Panc1 (cell line): ENCODE measurements around the gene PTK6. TPM values are rescaled to one million over a fixed set of nuclear protein-coding genes. Genes with fewer than 3 reads are reported as not detected.

Experiments used
- ATAC-seq: fragments of 200-7000 bp; cut with Tn5 transposase; 2 replicates; pipeline ENCODE4 v1.9.1; 2020; ENCODE audit warnings: mild to moderate bottlenecking, moderate library complexity
- BruUV-seq: library from RNA; stranded (reverse); fragments of 400-500 nt; replicated peaks from 2 replicates; lab custom pipeline; 2021; lab: Mats Ljungman, UMichigan
- CTCF ChIA-PET: fragments of 300-600 bp; sonication (Branson Sonifier 250); formaldehyde crosslinking; loops from one replicate; lab custom pipeline; 2022; ENCODE audit warnings: antibody characterized with exemption; lab: Charles Lee
- POLR2A ChIA-PET: fragments of 300-600 bp; sonication (Branson Sonifier 250); formaldehyde crosslinking; loops from one replicate; lab custom pipeline; 2022; ENCODE audit warnings: antibody characterized with exemption; lab: Charles Lee
- DNase-seq: peaks from one replicate; pipeline ENCODE4 v3.0.0-alpha.2; 2010; ENCODE audit warnings: low read depth, low spot score
- H3K27ac ChIP-seq: 2 replicates; pipeline ENCODE4 v1.5.1; 2011; ENCODE audit warnings: mild to moderate bottlenecking, low read length, inconsistent platforms
- H3K27me3 ChIP-seq: fragments of 200-500 bp; sonication (Bioruptor generic); 2 replicates; pipeline ENCODE4 v1.6.0; 2014; ENCODE audit warnings: low read length, inconsistent platforms; ENCODE audit not compliant: control insufficient read depth, insufficient read depth
- H3K36me3 ChIP-seq: fragments of 200-500 bp; sonication (Bioruptor generic); 2 replicates; pipeline ENCODE4 v1.5.1; 2014; ENCODE audit warnings: inconsistent platforms, mild to moderate bottlenecking, low read length, moderate library complexity; ENCODE audit not compliant: control insufficient read depth, insufficient read depth
- H3K4me1 ChIP-seq: 2 replicates; pipeline ENCODE4 v1.5.1; 2011; ENCODE audit warnings: inconsistent platforms, mild to moderate bottlenecking, low read length, moderate library complexity; ENCODE audit not compliant: control insufficient read depth, insufficient read depth
- H3K4me3 ChIP-seq, 2 experiments: 2 replicates each; pipeline ENCODE4 v1.5.1; 2011 to 2012; ENCODE audit warnings: low read depth in 2 of 2, low read length in 2 of 2, mild to moderate bottlenecking in 2 of 2, inconsistent platforms in 1 of 2, moderate library complexity in 1 of 2
- H3K9me3 ChIP-seq: fragments of 200-500 bp; sonication (Bioruptor generic); 2 replicates; pipeline ENCODE4 v1.5.1; 2014; ENCODE audit warnings: low read depth, mild to moderate bottlenecking, inconsistent platforms, low read length, moderate library complexity; ENCODE audit not compliant: control insufficient read depth, insufficient read depth
- CTCF ChIP-seq: fragments of 450-650 bp; IDR thresholded peaks from 2 replicates; pipeline ENCODE4 v1.5.1; 2017; ENCODE audit warnings: mild to moderate bottlenecking
- POLR2AphosphoS5 ChIP-seq: IDR thresholded peaks from 2 replicates; pipeline ENCODE4 v1.6.1; 2012; ENCODE audit warnings: mild to moderate bottlenecking, low read depth, low read length, moderate library complexity
- REST ChIP-seq, 2 experiments: IDR thresholded peaks; 2 replicates each; pipeline ENCODE4 v1.6.1; 2011 to 2012; ENCODE audit warnings: low read depth in 2 of 2, control low read depth in 1 of 2, low read length in 1 of 2, mild to moderate bottlenecking in 1 of 2, moderate library complexity in 1 of 2; ENCODE audit not compliant: insufficient read depth in 1 of 2
- SIN3A ChIP-seq: IDR thresholded peaks from 2 replicates; pipeline ENCODE4 v1.6.1; 2012; ENCODE audit warnings: low read depth, mild to moderate bottlenecking, low read length, moderate library complexity, borderline replicate concordance; ENCODE audit not compliant: insufficient read depth
- TCF7L2 ChIP-seq: IDR thresholded peaks from 2 replicates; pipeline ENCODE4 v1.6.1; 2011; ENCODE audit warnings: mild to moderate bottlenecking, low read depth, low read length, inconsistent platforms
- in situ Hi-C: cut with HindIII; loops from 2 replicates; pipeline ENCODE4 v1.10.0; 2016; ENCODE audit warnings: low sequenced_read_pairs, low pct_unique_long_range_greater_than_20kb
- intact Hi-C: fragments of 100-400 bp; cut with micrococcal nuclease; formaldehyde crosslinking; loops from one replicate; pipeline ENCODE4 v1.10.0; 2022; ENCODE audit not compliant: unreplicated experiment
- total RNA-seq: library from RNA; stranded (reverse); gene quantifications from one replicate; pipeline ENCODE4 v1.2.1, GENCODE V29; 2021; ENCODE audit not compliant: unreplicated experiment

Gene PTK6
- total RNA-seq, 1 experiment from 2014 or later = 6.5 TPM

- intact Hi-C loops (no loop called here), in situ Hi-C loops (no loop called here)
- Histone ChIP-seq H3K4me1 (no peaks in the 10 kb centered on the region), H3K9me3 (no peaks in the 10 kb centered on the region), H3K27ac (no peak overlapping the region), H3K27me3 (no peaks in the 10 kb centered on the region), H3K4me3 (no peak overlapping the region), H3K36me3 (no peaks in the 10 kb centered on the region)
- no peak for DNase-seq
- no TSS peak for BruUV-seq
- ATAC-seq = no peak
- ChIA-PET CTCF (no interaction called here), POLR2A (no interaction called here)
- no peak for TF ChIP-seq TCF7L2
- TF ChIP-seq CTCF = no peak
- TF ChIP-seq REST (IDR thresholded peaks at IDR 0.05; ENCODE audit: insufficient read depth in 1 of 2, low read depth in 2 of 2, low read length in 1 of 2) = no peak
- no peak for TF ChIP-seq POLR2AphosphoS5
- TF ChIP-seq SIN3A = no peak
Measured at GRCh38 chr20:63565021-63565698, 28.0 kb upstream of the PTK6 start.

- ChIA-PET CTCF (no interaction called here), POLR2A (no interaction called here)
- Histone ChIP-seq H3K9me3 (no peaks in the 10 kb centered on the region), H3K4me3 (no peak overlapping the region), H3K27ac (no peak overlapping the region), H3K27me3 (no peaks in the 10 kb centered on the region), H3K4me1 (no peaks in the 10 kb centered on the region), H3K36me3 (no peaks in the 10 kb centered on the region)
- BruUV-seq = no TSS peak
- no peak for DNase-seq
- intact Hi-C loops = no loop called here
- in situ Hi-C loops = no loop called here
- no peak for ATAC-seq
- TF ChIP-seq REST (IDR thresholded peaks at IDR 0.05; ENCODE audit: insufficient read depth in 1 of 2, low read depth in 2 of 2, low read length in 1 of 2) = no peak
Measured at GRCh38 chr20:63564036-63564810, 27.0 kb upstream of the PTK6 start.
